GM12878 (cell line): ENCODE data around the gene TRIOBP. TPM values are rescaled to one million over a fixed set of nuclear protein-coding genes. Genes with fewer than 3 reads are reported as not detected.

ENCODE experiments used
- ATAC-seq: fragments of 200-7000 bp; cut with Tn5 transposase; 3 replicates; pipeline ENCODE4 v1.9.1; 2020; ENCODE audit warnings: mild to moderate bottlenecking, moderate library complexity
- BruUV-seq: library from RNA; stranded (reverse); fragments of 400-500 nt; replicated peaks from 2 replicates; lab custom pipeline; 2021; lab: Mats Ljungman, UMichigan
- CTCF ChIA-PET: fragments of 300-600 bp; sonication (Branson Sonifier 250); formaldehyde crosslinking; extraction: SDS; loops from one replicate; lab custom pipeline; 2021; ENCODE audit warnings: inconsistent platforms; lab: Yijun Ruan, JAX
- POLR2A ChIA-PET: fragments of 350-600 bp; formaldehyde crosslinking; extraction: SDS; loops from one replicate; lab custom pipeline; 2021; ENCODE audit warnings: inconsistent platforms; lab: Charles Lee
- RAD21 ChIA-PET: fragments of 300-600 bp; sonication (Branson Sonifier 250); formaldehyde crosslinking; loops from one replicate; lab custom pipeline; 2023; ENCODE audit warnings: antibody characterized with exemption; ENCODE audit not compliant: unreplicated experiment; lab: Charles Lee
- SMC1A ChIA-PET: fragments of 300-600 bp; sonication (Branson Sonifier 250); formaldehyde crosslinking; loops from one replicate; lab custom pipeline; 2023; ENCODE audit not compliant: unreplicated experiment, uncharacterized antibody; lab: Charles Lee
- DNase-seq: peaks from one replicate; pipeline ENCODE4 v3.0.0-alpha.2; 2011; ENCODE audit warnings: low read depth, low spot score
- FAIRE-seq: peaks from 3 replicates; lab custom pipeline; 2011; peaks lifted over from hg19 to GRCh38; lab: Jason Lieb, UNC
- H2AFZ ChIP-seq: 2 replicates; pipeline ENCODE4 v1.6.0; 2011; ENCODE audit warnings: low read depth, low read length, control low read depth; ENCODE audit not compliant: control insufficient read depth
- H3K27ac ChIP-seq: 2 replicates; pipeline ENCODE4 v1.5.1; 2011; ENCODE audit warnings: control low read depth; ENCODE audit not compliant: control insufficient read depth, insufficient read depth
- H3K27me3 ChIP-seq, 2 experiments: replicated peaks in 1 of 2; 2 replicates each; pipeline versions ENCODE4 v1.6.0 to v1.6.1; 2011; ENCODE audit warnings: low read length in 1 of 2; ENCODE audit not compliant: control insufficient read depth in 2 of 2, insufficient read depth in 2 of 2
- H3K36me3 ChIP-seq, 2 experiments: 2 replicates each; pipeline ENCODE4 v1.5.1; 2011; ENCODE audit warnings: low read length in 1 of 2; ENCODE audit not compliant: control insufficient read depth in 2 of 2, insufficient read depth in 2 of 2
- H3K4me1 ChIP-seq: 2 replicates; pipeline ENCODE4 v1.6.1; 2011; ENCODE audit warnings: mild to moderate bottlenecking, low read length, moderate library complexity, mixed read lengths; ENCODE audit not compliant: control insufficient read depth, insufficient read depth
- H3K4me2 ChIP-seq: 2 replicates; pipeline ENCODE4 v1.6.0; 2011; ENCODE audit warnings: control low read depth; ENCODE audit not compliant: control insufficient read depth, insufficient read depth
- H3K4me3 ChIP-seq: fragments of 200-600 bp; sonication (generic); 2 replicates; pipeline ENCODE4 v1.5.1; 2016
- H3K79me2 ChIP-seq: 2 replicates; pipeline ENCODE4 v1.6.0; 2011; ENCODE audit warnings: low read length; ENCODE audit not compliant: control insufficient read depth, insufficient read depth
- H3K9ac ChIP-seq: 2 replicates; pipeline ENCODE4 v1.8.0; 2011; ENCODE audit warnings: low read length, control low read depth, mixed read lengths; ENCODE audit not compliant: control insufficient read depth, insufficient read depth
- H3K9me3 ChIP-seq: replicated peaks from 3 replicates; pipeline ENCODE4 v1.5.1; 2011; ENCODE audit warnings: mild to moderate bottlenecking, low read length; ENCODE audit not compliant: control insufficient read depth, insufficient read depth
- H4K20me1 ChIP-seq: 2 replicates; pipeline ENCODE4 v1.6.0; 2011; ENCODE audit not compliant: control insufficient read depth, insufficient read depth
- DPF2 ChIP-seq: fragments of 450-650 bp; IDR thresholded peaks from 2 replicates; pipeline ENCODE4 v1.6.1; 2017; ENCODE audit warnings: mild to moderate bottlenecking
- EGR1 ChIP-seq, 2 experiments: IDR thresholded peaks; 1 replicate in 1 of 2; 2 replicates in 1 of 2; pipeline ENCODE4 v1.6.1; 2011 to 2012; ENCODE audit warnings: low read depth in 2 of 2, low read length in 2 of 2, borderline replicate concordance in 1 of 2, mild to moderate bottlenecking in 1 of 2, moderate library complexity in 1 of 2
- HDGF ChIP-seq: fragments of 450-650 bp; IDR thresholded peaks from 2 replicates; pipeline ENCODE4 v1.6.1; 2016; ENCODE audit warnings: antibody characterized with exemption
- LARP7 ChIP-seq: fragments of 450-650 bp; IDR thresholded peaks from 2 replicates; pipeline ENCODE4 v1.6.1; 2017; ENCODE audit warnings: mild to moderate bottlenecking
- MXI1 ChIP-seq: fragments of 150-350 bp; IDR thresholded peaks from 2 replicates; pipeline ENCODE4 v1.6.1; 2011; ENCODE audit warnings: low read depth, mild to moderate bottlenecking, inconsistent platforms, low read length, improper control_type of control experiment
- YY1 ChIP-seq: IDR thresholded peaks from 2 replicates; pipeline ENCODE4 v1.6.1; 2011; ENCODE audit warnings: low read depth, mild to moderate bottlenecking, low read length
- WGBS: methylation state at CpG from one replicate; pipeline ENCODE4 v1.1.6; 2016; ENCODE audit warnings: low lambda C conversion rate; ENCODE audit not compliant: insufficient replicate concordance, insufficient coverage; ENCODE audit errors: missing lambda C conversion rate; 5-methylcytosine and 5-hydroxymethylcytosine counted together
- in situ Hi-C: fragments of 300-500 bp; cut with MboI; formaldehyde crosslinking; loops from 9 replicates; pipeline ENCODE4 v1.14.3; 2018; ENCODE audit warnings: mixed read lengths
- intact Hi-C: fragments of 100-400 bp; cut with micrococcal nuclease; formaldehyde crosslinking; loops from one replicate; pipeline ENCODE4 v1.14.2; 2022; ENCODE audit not compliant: unreplicated experiment
- polyA plus RNA-seq, 11 experiments: library from polyadenylated mRNA; depleted of rRNA in 4 of 11; unstranded in 6 of 11; stranded (reverse) in 5 of 11; fragments of >200 nt; fragmentation: Nextera tagmentation in 4 of 11; fragmentation: Illumina TruSeq in 1 of 11; extraction: Ambion mirVana in 4 of 11; extraction: Trizol in 1 of 11; gene quantifications; 1 replicate in 1 of 11; 2 replicates in 10 of 11; pipeline versions ENCODE4 v1.2.1 to v1.2.3, GENCODE V29; 2011 to 2016; ENCODE audit warnings: inconsistent platforms in 2 of 11, missing spikeins in 2 of 11, low read depth in 1 of 11
- total RNA-seq, 4 experiments: library from RNA; depleted of rRNA in 3 of 4; stranded (reverse); fragments of >200 nt in 3 of 4; fragmentation: Illumina TruSeq in 1 of 4; extraction: Trizol in 1 of 4; gene quantifications; 2 replicates each; pipeline versions ENCODE4 v1.2.1 to v1.2.3, GENCODE V29; 2013 to 2021
- TF ChIP-seq, protein P1 (sequence below): fragments of 450-650 bp; conservative IDR thresholded peaks from 2 replicates; pipeline ENCODE4 v1.6.1; 2017; ENCODE audit warnings: mild to moderate bottlenecking, moderate library complexity
- TF ChIP-seq, protein P2 (sequence below): fragments of 450-650 bp; IDR thresholded peaks from 2 replicates; pipeline ENCODE4 v1.6.1; 2017; ENCODE audit warnings: mild to moderate bottlenecking, moderate library complexity
- TF ChIP-seq, protein P3 (sequence below): fragments of 450-650 bp; IDR thresholded peaks from 2 replicates; pipeline ENCODE4 v1.6.1; 2017; ENCODE audit warnings: mild to moderate bottlenecking

Gene TRIOBP
- total and polyA plus RNA-seq, 10 of the 15 experiments (the other 5 are each of a cell fraction or from before 2014, with no cell fraction given) = 0.21 to 23.6 (median 11.9) TPM

DNA sequence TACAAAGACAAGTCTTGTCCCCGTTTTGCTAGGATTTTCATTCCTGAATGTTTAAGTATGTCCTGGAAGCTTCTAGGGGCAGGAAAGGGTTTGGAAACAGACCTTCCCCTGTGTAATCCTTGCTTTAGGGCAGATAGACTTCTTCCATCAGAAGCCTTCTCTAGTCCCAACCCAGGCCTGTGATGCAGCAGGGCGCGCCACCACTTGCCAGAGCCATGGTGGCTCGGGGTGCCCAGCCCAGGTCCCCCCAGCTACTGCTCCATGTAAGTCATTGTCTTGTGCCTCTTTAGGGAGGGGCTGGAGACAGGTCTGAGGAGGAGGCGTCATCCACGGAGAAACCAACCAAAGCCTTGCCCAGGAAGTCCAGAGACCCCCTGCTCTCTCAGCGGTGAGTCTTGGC, 6.4 kb upstream of the TRIOBP start:
- SMC1A ChIA-PET = no interaction called here
- H3K4me2 ChIP-seq = no peak overlapping the region
- H2AFZ ChIP-seq = no peak overlapping the region
- in situ Hi-C loops = no loop called here
- no peak for TF ChIP-seq LARP7
- TF ChIP-seq, protein P1, sequence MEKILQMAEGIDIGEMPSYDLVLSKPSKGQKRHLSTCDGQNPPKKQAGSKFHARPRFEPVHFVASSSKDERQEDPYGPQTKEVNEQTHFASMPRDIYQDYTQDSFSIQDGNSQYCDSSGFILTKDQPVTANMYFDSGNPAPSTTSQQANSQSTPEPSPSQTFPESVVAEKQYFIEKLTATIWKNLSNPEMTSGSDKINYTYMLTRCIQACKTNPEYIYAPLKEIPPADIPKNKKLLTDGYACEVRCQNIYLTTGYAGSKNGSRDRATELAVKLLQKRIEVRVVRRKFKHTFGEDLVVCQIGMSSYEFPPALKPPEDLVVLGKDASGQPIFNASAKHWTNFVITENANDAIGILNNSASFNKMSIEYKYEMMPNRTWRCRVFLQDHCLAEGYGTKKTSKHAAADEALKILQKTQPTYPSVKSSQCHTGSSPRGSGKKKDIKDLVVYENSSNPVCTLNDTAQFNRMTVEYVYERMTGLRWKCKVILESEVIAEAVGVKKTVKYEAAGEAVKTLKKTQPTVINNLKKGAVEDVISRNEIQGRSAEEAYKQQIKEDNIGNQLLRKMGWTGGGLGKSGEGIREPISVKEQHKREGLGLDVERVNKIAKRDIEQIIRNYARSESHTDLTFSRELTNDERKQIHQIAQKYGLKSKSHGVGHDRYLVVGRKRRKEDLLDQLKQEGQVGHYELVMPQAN = no peak
- TF ChIP-seq EGR1 (IDR thresholded peaks at IDR 0.05; ENCODE audit: borderline replicate concordance in 1 of 2, low read depth in 2 of 2, low read length in 2 of 2) = no peak
- no peak for TF ChIP-seq DPF2
- TF ChIP-seq, all 136 proteins: peak for 0
- Histone ChIP-seq H3K4me1 (peaks cover 10% of the 10 kb centered on the region), H3K9me3 (no peaks in the 10 kb centered on the region), H3K27ac (no peak overlapping the region), H3K9ac (no peak overlapping the region), H3K79me2 (peaks cover 18% of the 10 kb centered on the region), H3K4me3 (no peak overlapping the region), H3K36me3 (peaks cover 9 to 23% of the 10 kb centered on the region in 2 experiments; a peak in 3 of 4 replicates), H4K20me1 (no peaks in the 10 kb centered on the region), H3K27me3 (no peaks in the 10 kb centered on the region)
- ChIA-PET RAD21 (no interaction called here), POLR2A (no interaction called here), CTCF (no interaction called here)
- intact Hi-C loops = no loop called here
- DNase-seq (no peak), ATAC-seq (no peak), FAIRE-seq (no peak)
- BruUV-seq = no TSS peak
- 85% methylated on average over 7 of the region's 7 CpGs for WGBS

DNA sequence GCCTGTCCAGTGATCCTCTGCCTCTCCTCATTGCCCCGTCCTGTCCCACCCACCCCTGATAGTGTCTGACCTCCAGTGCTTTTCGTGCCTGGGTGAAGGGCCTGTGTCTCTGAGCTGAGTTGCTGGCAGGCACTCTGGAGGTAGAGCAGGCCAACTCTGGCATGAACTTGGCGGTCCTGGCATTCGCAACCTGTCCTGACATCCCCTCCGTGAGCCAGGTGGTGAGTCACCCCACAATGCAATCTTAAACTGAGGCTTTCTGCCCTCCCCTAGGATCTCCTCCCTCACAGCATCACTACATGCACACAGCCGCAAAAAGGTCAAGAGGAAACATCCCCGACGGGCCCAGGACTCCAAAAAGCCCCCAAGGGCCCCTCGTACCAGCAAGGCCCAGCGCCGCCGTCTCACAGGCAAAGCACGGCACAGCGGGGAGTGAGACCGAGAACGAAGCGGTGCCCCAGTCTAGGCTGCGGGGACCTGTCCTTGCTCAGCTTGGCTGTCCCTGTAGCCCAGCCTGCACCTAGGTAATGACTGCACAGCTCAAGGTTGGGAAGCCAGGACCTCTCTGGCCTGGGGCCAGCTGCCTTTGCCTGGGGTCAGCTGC, 5.8 kb upstream of the TRIOBP start:
- ChIA-PET POLR2A (interaction anchor here (0.6 kb wide), 1 partner anchor 38 kb away, joined by 3 read pairs; no protein-coding TSS in a partner anchor), CTCF (no interaction called here), RAD21 (no interaction called here), SMC1A (no interaction called here)
- H3K79me2 ChIP-seq = peaks cover 18% of the 10 kb centered on the region
- peaks cover 9 to 23% of the 10 kb centered on the region in 2 experiments; a peak in 3 of 4 replicates for H3K36me3 ChIP-seq
- H4K20me1 ChIP-seq = no peaks in the 10 kb centered on the region
- no peak overlapping the region for H3K27ac ChIP-seq
- no peak for ATAC-seq
- no peak overlapping the region for H3K9ac ChIP-seq
- H3K4me3 ChIP-seq = no peak overlapping the region
- FAIRE-seq = no peak
- WGBS = 93% methylated on average over 17 of the region's 18 CpGs
- H3K9me3 ChIP-seq = no peaks in the 10 kb centered on the region
- DNase-seq = no peak
- intact Hi-C loops = no loop called here
- H3K27me3 ChIP-seq = no peaks in the 10 kb centered on the region
- in situ Hi-C loops = no loop called here
- peaks cover 4% of the 10 kb centered on the region; the same call in 1 of the 2 replicates for H3K4me1 ChIP-seq
- no TSS peak for BruUV-seq
- no peak overlapping the region for H3K4me2 ChIP-seq
- no peak overlapping the region for H2AFZ ChIP-seq
- TF ChIP-seq MXI1 (no peak), HDGF (no peak), YY1 (no peak)
- TF ChIP-seq, protein P2, sequence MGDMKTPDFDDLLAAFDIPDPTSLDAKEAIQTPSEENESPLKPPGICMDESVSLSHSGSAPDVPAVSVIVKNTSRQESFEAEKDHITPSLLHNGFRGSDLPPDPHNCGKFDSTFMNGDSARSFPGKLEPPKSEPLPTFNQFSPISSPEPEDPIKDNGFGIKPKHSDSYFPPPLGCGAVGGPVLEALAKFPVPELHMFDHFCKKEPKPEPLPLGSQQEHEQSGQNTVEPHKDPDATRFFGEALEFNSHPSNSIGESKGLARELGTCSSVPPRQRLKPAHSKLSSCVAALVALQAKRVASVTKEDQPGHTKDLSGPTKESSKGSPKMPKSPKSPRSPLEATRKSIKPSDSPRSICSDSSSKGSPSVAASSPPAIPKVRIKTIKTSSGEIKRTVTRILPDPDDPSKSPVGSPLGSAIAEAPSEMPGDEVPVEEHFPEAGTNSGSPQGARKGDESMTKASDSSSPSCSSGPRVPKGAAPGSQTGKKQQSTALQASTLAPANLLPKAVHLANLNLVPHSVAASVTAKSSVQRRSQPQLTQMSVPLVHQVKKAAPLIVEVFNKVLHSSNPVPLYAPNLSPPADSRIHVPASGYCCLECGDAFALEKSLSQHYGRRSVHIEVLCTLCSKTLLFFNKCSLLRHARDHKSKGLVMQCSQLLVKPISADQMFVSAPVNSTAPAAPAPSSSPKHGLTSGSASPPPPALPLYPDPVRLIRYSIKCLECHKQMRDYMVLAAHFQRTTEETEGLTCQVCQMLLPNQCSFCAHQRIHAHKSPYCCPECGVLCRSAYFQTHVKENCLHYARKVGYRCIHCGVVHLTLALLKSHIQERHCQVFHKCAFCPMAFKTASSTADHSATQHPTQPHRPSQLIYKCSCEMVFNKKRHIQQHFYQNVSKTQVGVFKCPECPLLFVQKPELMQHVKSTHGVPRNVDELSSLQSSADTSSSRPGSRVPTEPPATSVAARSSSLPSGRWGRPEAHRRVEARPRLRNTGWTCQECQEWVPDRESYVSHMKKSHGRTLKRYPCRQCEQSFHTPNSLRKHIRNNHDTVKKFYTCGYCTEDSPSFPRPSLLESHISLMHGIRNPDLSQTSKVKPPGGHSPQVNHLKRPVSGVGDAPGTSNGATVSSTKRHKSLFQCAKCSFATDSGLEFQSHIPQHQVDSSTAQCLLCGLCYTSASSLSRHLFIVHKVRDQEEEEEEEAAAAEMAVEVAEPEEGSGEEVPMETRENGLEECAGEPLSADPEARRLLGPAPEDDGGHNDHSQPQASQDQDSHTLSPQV = no peak
- TF ChIP-seq, protein P3, sequence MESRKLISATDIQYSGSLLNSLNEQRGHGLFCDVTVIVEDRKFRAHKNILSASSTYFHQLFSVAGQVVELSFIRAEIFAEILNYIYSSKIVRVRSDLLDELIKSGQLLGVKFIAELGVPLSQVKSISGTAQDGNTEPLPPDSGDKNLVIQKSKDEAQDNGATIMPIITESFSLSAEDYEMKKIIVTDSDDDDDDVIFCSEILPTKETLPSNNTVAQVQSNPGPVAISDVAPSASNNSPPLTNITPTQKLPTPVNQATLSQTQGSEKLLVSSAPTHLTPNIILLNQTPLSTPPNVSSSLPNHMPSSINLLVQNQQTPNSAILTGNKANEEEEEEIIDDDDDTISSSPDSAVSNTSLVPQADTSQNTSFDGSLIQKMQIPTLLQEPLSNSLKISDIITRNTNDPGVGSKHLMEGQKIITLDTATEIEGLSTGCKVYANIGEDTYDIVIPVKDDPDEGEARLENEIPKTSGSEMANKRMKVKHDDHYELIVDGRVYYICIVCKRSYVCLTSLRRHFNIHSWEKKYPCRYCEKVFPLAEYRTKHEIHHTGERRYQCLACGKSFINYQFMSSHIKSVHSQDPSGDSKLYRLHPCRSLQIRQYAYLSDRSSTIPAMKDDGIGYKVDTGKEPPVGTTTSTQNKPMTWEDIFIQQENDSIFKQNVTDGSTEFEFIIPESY = no peak
